ENCODE measurements around the gene PPIL4.

- peak in 3 of 5 experiments; percentile 22 to 56 (median 41) for TF ChIP-seq CTCF (IDR thresholded peaks at IDR 0.05)
- TF ChIP-seq POLR2AphosphoS5 (IDR thresholded peaks at IDR 0.05), result peak in 1 of 3 donors; percentile 74
- TF ChIP-seq POLR2A (IDR thresholded peaks at IDR 0.05), result no peak
- TF ChIP-seq EP300 (IDR thresholded peaks at IDR 0.05; ENCODE audit: low read depth), result no peak
Measured at GRCh38 chr6:149473080-149474052, 72.5 kb downstream of the PPIL4 start.

Measured in transverse colon (tissue), 4 donors.